Calu3 (cell line): Measurements from ENCODE around the gene COL26A1. TPM values are rescaled to one million over a fixed set of nuclear protein-coding genes. Genes with fewer than 3 reads are reported as not detected.

Source experiments
- BruUV-seq: library from RNA; stranded (reverse); fragments of 400-500 nt; replicated peaks from 2 replicates; lab custom pipeline; 2021; lab: Mats Ljungman, UMichigan
- CTCF ChIA-PET: fragments of 300-600 bp; sonication (Branson Sonifier 250); formaldehyde crosslinking; loops from one replicate; lab custom pipeline; 2022; ENCODE audit warnings: antibody characterized with exemption; lab: Charles Lee
- DNase-seq: peaks from one replicate; pipeline ENCODE4 v3.0.0; 2022
- H3K27ac Mint-ChIP-seq: one replicate; pipeline ENCODE4 v1.8.0; 2022; ENCODE audit warnings: mixed read lengths; ENCODE audit not compliant: unreplicated experiment
- H3K27me3 Mint-ChIP-seq: one replicate; pipeline ENCODE4 v1.8.0; 2022; ENCODE audit warnings: mixed read lengths; ENCODE audit not compliant: unreplicated experiment
- H3K36me3 Mint-ChIP-seq: one replicate; pipeline ENCODE4 v1.8.0; 2022; ENCODE audit warnings: mild to moderate bottlenecking, moderate library complexity, mixed read lengths; ENCODE audit not compliant: insufficient read depth, unreplicated experiment
- H3K4me1 Mint-ChIP-seq: one replicate; pipeline ENCODE4 v1.8.0; 2022; ENCODE audit warnings: mild to moderate bottlenecking, low read depth, mixed read lengths; ENCODE audit not compliant: unreplicated experiment
- H3K4me3 Mint-ChIP-seq: one replicate; pipeline ENCODE4 v1.8.0; 2022; ENCODE audit warnings: mild to moderate bottlenecking, low read depth, moderate library complexity, mixed read lengths; ENCODE audit not compliant: unreplicated experiment
- H3K9me3 Mint-ChIP-seq: one replicate; pipeline ENCODE4 v1.8.0; 2022; ENCODE audit warnings: low read depth, mixed read lengths; ENCODE audit not compliant: unreplicated experiment
- CTCF ChIP-seq: fragments of 200-600 bp; IDR thresholded peaks from one replicate; pipeline ENCODE4 v1.8.0; 2022; ENCODE audit warnings: antibody characterized with exemption; ENCODE audit not compliant: unreplicated experiment
- intact Hi-C: fragments of 100-400 bp; cut with micrococcal nuclease; formaldehyde crosslinking; loops from one replicate; pipeline ENCODE4 v1.10.0; 2022; ENCODE audit not compliant: unreplicated experiment
- total RNA-seq: library from RNA; stranded (reverse); gene quantifications from 2 replicates; pipeline ENCODE4 v1.2.3, GENCODE V29; 2022

COL26A1 gene
- total RNA-seq, 1 experiment from 2014 or later = not detected

DNA sequence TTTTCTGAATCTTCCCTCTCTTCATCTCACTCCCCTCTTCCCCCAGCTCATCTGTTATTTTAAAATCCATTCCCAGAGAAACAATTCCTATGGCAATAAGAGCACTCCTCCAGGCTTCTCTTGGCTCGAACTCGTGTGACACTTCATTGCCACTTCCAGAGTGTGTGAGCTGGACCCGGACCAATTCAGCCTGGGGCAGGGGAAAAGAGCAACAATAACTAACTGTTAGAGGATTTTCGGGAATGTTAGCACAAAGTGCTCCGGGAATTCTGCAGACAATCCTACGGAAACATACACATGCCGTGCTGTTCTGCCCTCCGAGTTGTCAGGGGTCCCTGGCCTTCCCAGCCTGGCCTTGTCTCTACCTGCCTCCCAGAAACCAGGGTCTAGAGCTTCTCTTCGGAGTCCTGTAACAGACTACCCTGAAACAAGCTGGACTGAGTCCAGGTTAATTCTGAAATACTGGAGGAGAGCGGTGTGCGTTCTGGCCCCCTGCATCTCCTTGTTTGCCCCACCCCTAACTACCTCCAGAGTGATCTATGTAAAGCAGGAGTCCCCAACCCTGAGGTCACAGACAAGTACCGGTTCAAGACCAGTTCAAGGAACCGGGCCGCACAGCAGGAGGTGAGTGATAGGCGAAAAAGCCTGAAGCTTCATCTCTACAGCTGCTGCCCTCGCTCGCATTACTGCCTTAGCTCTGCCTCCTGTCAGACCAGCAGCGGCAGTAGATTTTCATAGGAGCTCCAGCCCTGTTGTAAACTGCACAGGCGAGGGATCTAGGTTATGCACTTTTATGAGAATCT lies 11.3 kb downstream of the COL26A1 start:
- CTCF ChIA-PET = interaction anchor here (0.6 kb wide), 1 partner anchor 11 kb away, joined by 3 read pairs; no protein-coding TSS in a partner anchor
- no peak overlapping the region for H3K27ac Mint-ChIP-seq
- H3K4me3 Mint-ChIP-seq = no peak overlapping the region

DNA sequence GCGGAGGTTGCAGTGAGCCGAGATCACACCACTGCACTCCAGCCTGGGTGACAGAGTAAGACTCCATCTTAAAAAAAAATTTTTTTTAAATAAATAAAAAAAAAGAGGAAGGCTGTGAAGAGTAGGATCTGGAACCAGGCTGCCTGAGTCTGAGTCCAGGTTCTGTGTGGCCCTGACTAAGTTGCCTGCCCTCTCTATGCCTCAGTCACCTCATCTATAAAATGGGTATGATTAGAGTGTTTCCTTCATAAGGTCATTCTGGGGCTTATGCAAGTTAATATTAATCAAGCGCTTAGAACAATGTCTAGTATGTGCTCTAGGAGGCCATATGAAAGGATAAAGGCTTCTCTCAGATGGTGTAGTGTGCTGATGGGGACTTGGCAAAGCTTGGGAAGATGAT lies 12.3 kb downstream of the COL26A1 start:
- Mint-ChIP-seq H3K4me3 (no peak overlapping the region), H3K4me1 (no peaks in the 10 kb centered on the region), H3K9me3 (no peaks in the 10 kb centered on the region), H3K27me3 (peaks cover 59% of the 10 kb centered on the region), H3K27ac (no peak overlapping the region), H3K36me3 (no peaks in the 10 kb centered on the region)
- no peak for TF ChIP-seq CTCF
- CTCF ChIA-PET = no interaction called here
- DNase-seq = no peak
- intact Hi-C loops = no loop called here
- no TSS peak for BruUV-seq

More for the DNA sequence above, 11.3 kb downstream of the COL26A1 start:
- no peak for TF ChIP-seq CTCF
- no peaks in the 10 kb centered on the region for H3K4me1 Mint-ChIP-seq
- intact Hi-C loops = no loop called here
- no peak for DNase-seq
- no peaks in the 10 kb centered on the region for H3K9me3 Mint-ChIP-seq
- BruUV-seq = no TSS peak
- H3K36me3 Mint-ChIP-seq = no peaks in the 10 kb centered on the region
- H3K27me3 Mint-ChIP-seq = peaks cover 50% of the 10 kb centered on the region

GRCh38 chr7:101376601-101377000 lies 13.9 kb downstream of the COL26A1 start:
- no peak overlapping the region for H3K27ac Mint-ChIP-seq
- CTCF ChIA-PET = no interaction called here
- intact Hi-C loops = no loop called here
- H3K36me3 Mint-ChIP-seq = no peaks in the 10 kb centered on the region
- H3K27me3 Mint-ChIP-seq = peaks cover 59% of the 10 kb centered on the region
- H3K4me3 Mint-ChIP-seq = no peak overlapping the region
- no TSS peak for BruUV-seq
- peaks cover 3% of the 10 kb centered on the region for H3K9me3 Mint-ChIP-seq
- no peak for TF ChIP-seq CTCF
- no peaks in the 10 kb centered on the region for H3K4me1 Mint-ChIP-seq
- DNase-seq = no peak

DNA sequence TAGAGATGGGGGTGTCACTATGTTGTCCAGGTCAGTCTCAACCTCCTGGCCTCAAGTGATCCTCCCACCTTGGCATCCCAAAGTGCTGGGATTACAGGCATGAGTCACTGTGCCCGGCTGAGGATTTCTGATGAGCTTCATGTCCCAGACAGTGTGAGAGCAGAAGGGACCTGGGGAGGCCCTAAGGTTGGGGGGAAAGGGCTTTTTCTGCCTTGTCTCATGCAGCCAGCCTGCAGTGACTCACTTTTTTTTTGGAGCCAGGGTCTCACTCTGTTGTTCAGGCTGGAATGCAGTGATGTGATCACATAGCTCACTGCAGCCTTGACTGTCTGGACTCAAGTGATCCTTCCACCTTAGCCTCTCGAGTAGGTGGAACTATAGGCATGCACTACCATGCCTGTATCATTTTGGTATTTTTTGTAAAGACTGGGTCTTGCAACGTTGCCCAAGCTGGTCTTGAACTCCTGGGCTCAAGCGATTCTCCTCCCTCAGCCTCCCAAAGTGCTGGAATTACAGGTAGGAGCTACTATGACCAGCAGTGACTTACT lies 14.6 kb downstream of the COL26A1 start:
- Mint-ChIP-seq H3K4me3 (no peak overlapping the region), H3K27me3 (peaks cover 56% of the 10 kb centered on the region), H3K4me1 (no peaks in the 10 kb centered on the region), H3K27ac (no peak overlapping the region), H3K9me3 (peaks cover 3% of the 10 kb centered on the region), H3K36me3 (no peaks in the 10 kb centered on the region)
- CTCF ChIA-PET = no interaction called here
- DNase-seq = no peak
- BruUV-seq = no TSS peak
- TF ChIP-seq CTCF = no peak
- intact Hi-C loops = no loop called here
